ENCODE measurements around the gene PRORP.

DNA sequence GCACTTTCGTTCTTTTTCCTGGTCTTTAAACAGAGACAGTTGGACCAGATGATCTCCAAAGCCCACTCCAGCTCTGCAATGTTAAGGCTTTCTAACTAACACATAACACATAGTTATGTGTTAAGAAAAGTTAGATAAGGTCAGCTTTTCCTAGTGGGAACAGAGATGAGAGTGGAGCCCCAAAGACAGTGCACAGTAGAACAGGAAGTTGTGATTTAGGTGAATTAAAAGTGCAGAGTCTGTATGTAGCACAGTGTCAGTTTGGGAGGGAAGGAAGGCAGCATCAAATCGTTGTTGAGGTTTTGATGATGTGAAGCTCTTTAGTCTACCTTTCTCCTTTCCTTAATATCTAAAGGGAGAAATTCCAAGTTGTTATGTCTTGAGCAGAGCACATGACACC, 31.7 kb downstream of the PRORP start:
- no peak for TF ChIP-seq CHD2 (IDR thresholded peaks at IDR 0.05; ENCODE audit: low read length, partially characterized antibody)
- TF ChIP-seq USF2 (IDR thresholded peaks at IDR 0.05), result no peak
- TF ChIP-seq, protein P1, sequence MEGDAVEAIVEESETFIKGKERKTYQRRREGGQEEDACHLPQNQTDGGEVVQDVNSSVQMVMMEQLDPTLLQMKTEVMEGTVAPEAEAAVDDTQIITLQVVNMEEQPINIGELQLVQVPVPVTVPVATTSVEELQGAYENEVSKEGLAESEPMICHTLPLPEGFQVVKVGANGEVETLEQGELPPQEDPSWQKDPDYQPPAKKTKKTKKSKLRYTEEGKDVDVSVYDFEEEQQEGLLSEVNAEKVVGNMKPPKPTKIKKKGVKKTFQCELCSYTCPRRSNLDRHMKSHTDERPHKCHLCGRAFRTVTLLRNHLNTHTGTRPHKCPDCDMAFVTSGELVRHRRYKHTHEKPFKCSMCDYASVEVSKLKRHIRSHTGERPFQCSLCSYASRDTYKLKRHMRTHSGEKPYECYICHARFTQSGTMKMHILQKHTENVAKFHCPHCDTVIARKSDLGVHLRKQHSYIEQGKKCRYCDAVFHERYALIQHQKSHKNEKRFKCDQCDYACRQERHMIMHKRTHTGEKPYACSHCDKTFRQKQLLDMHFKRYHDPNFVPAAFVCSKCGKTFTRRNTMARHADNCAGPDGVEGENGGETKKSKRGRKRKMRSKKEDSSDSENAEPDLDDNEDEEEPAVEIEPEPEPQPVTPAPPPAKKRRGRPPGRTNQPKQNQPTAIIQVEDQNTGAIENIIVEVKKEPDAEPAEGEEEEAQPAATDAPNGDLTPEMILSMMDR (IDR thresholded peaks at IDR 0.05), result no peak
- no peak for TF ChIP-seq RAD21 (conservative IDR thresholded peaks at IDR 0.05 in 1 of 2, IDR thresholded peaks at IDR 0.05 in 1 of 2)
- TF ChIP-seq ZC3H11A (IDR thresholded peaks at IDR 0.05), result no peak
- TF ChIP-seq SMC3 (IDR thresholded peaks at IDR 0.05), result no peak
- no peak for TF ChIP-seq JUN (IDR thresholded peaks at IDR 0.05)
- no peak for TF ChIP-seq POLR2A (IDR thresholded peaks at IDR 0.05; ENCODE audit: low read length)
- no peak for TF ChIP-seq BHLHE40 (IDR thresholded peaks at IDR 0.05; ENCODE audit: low read depth, low read length)
- TF ChIP-seq CEBPB (IDR thresholded peaks at IDR 0.05), result no peak
- no peak for TF ChIP-seq NR3C1 (IDR thresholded peaks at IDR 0.05)

All from A549 (cell line).